ENCODE data around the gene PKIG.

The PKIG gene

DNA sequence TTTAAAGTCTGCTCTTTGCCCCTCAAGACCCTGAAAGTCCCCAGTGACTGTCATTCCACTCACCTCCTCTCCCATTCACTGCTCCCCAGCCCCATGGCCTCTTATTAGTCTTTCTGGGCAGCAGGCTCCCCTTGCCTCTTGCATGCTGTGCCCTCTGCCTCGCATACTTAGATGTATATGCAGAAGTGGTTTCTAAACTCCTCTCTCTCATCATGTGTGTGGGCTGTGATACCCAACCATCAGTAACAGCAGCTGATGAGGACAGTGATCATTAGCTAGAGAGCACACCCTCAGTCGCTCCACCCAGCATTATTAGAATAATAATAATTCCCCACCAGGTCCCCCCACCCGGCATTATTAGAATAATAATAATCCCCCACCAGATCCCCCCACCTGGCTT, 14.5 kb downstream of the PKIG start:
- DNase-seq (ENCODE audit: low read depth): no peak

GRCh38 chr20:44597516-44597915, 15.1 kb downstream of the PKIG start:
- DNase-seq (ENCODE audit: low read depth): no peak

GRCh38 chr20:44597930-44598329, 15.6 kb downstream of the PKIG start:
- DNase-seq (ENCODE audit: low read depth): no peak

DNA sequence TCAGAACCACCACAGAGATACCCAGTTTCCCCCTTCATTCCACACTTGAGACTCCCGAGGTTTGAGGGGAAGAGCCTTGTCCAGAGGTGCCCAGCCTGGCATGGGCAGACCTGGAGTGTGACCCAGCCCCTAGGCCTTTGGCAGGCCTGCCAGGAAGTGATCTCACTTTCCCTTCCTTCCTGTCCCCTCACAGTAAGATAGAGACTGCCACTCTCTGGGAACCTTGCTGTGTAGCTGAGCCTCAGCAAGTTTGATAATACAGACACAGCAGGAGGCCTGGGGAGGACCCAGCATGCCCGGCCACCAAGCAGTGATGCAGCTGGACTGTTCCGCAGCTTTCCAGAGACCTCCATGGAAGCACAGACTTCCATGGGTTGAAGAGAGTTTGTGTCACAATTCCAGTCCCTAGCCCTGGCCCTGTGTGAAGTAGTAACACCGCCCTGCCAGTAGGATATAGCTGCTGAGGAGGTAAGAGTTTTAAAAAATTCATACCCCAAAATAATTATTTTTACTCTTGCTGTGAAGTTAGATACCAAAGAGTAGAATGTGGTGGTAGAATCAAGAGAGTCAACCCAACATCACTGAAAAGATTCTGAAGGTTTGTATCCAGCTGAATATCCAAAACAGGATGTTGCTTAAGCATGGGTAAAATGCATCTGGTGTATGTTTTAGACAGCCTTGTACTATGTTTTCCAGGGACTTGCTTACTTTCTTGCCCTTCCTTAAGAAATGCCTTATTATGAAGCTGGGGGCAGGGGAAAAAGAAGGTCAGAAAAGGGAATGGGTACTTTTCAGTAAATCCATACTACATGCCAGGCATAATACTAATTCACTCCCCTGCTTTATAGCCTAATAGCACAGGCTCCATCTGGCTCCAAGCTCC, 16.3 kb downstream of the PKIG start:
- no peak for DNase-seq (ENCODE audit: low read depth)

GRCh38 chr20:44599715-44600114, 17.3 kb downstream of the PKIG start:
- DNase-seq (ENCODE audit: low read depth): no peak

DNA sequence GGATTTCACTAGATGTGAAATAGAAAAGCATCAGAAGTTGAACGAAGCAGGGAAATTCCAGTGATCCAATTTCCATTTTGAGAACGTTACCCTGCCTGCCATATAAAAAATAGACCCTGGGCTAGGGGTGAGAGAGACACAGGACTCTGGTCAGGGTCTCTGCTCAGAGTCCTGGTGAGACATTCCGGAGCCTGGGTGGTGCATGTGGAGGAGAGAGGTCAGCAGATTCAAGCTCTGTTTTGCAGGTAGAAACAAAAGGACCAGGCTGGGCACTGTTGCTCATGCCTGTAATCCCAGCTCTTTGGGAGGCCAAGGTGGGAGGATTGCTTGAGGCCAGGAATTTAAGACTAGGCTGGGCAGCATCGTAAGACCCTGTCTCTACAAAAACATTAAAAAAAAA, 17.9 kb downstream of the PKIG start:
- DNase-seq (ENCODE audit: low read depth): no peak

DNA sequence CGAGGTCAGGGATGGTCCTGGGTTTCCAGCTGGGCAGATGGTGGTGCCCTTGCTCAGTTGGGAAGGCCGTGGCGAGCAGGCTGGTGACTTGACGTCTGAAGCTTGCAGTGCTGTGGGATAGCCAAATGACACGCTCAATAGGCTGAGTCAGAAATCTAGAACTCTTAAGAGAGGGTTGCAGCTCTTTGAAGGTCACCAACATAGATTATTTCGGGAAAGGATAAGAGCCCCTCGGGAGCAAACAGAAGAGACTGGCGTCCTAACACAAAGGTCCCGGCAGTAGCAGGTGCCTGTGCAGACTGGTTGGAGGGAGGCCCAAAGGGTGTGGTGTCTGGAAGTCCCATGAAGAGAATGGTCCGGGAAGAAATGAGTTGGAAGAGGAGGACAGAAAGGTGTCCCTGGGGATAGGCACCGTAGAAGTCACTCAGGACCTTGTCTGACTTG, 18.4 kb downstream of the PKIG start:
- peak; percentile 45 for DNase-seq (ENCODE audit: low read depth)

GRCh38 chr20:44601236-44601671, 18.9 kb downstream of the PKIG start:
- DNase-seq (ENCODE audit: low read depth): no peak

DNA sequence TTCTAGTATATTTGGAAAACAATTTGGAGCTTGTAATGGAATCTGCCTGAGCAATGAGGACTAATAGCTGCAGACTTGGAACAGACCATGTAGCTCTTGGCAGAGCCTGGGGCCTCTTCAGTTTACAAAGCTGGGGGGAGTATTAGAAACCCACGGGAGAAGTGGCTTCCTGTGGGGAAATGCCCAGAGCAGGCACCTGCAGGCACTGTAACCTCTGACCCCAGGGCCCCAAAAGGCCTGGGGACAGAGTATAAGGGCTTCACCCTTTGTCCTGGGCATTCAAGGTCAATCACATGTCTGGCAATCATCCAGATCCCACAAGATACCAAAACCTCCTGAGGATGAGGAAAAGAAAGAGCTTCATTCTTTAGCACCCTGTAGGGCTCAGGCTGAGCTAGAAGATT, 19.4 kb downstream of the PKIG start:
- DNase-seq (ENCODE audit: low read depth): peak; percentile 91

DNA sequence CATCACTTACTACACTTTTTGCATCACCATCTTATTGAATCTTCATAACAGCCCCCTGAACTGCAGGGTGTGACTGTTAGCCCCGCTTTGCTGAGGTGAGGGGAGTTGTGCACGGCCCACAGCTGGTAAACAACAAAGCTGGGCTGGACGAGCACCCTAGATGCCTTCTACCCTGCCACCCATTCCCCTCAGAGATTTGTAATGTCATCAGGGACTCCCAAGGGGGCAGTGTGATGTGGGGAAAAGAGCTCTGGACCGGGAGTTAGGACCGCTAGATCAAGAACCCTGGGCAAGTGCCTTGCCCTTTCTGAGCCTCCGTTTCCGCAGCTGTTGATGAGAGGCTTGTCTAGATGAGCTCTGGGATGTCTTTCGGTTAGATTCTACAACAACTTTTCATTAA, 20.9 kb downstream of the PKIG start:
- no peak for DNase-seq (ENCODE audit: low read depth)

DNA sequence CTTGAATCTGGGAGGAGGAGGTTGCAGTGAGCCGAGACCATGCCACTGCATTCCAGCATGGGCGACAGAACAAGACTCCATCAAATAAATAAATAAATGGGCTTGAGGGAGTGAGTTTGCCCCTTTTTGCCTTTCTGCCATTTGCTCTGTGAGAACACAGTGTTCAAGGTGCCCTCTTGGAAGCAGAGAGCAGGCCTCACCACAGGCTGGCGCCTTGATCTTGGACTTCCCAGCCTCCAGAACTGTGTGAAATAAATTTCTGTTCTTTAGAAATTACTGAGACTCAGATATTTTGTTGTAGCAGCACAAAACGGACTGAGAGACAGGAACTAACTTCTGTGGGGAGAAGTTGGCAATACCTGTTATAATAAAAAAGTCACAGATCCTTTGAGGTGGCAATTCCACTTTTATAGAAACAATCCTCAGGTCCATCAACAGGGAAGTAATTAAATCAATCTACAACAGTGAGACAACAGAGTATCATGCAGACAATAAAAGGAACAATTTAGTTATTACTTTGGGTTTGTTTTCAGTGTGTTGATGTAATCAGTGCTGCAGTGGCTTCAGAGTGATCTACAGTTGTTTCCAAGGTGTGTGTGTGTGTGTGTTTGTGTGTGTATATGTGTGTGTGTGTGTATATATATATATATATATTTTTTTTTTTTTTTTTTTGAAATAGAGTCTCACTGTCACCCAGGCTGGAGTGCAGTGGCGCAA, 24.5 kb downstream of the PKIG start:
- no peak for DNase-seq (ENCODE audit: low read depth)

- DNase-seq (ENCODE audit: low read depth): no peak
These were observed 26.7 kb downstream of the PKIG start for GRCh38 chr20:44609006-44609515.

- peak; percentile 68 for DNase-seq (ENCODE audit: low read depth)
These were observed 27.3 kb downstream of the PKIG start for GRCh38 chr20:44609516-44610312.

- DNase-seq (ENCODE audit: low read depth): no peak
These were observed 28.1 kb downstream of the PKIG start for GRCh38 chr20:44610313-44610962.

DNA sequence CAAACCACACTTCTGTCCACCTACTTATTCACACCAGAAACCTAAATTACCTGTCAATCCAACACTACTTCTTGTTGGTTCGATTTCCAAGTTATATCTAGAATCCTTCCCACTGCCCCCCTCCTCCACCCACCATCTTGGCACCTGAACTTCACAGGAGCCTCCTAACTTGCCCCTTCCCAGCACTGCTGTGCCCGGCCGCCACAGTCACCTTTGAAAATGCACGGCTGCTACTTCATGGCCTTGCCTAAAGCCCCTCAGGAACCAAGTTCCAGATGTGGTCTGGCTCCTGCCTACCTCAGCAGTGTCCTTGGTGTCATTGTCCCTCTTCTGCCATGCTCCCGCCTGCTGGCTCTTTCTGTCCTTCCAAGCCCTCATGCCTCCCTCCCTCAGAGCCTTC, 31.2 kb downstream of the PKIG start:
- no peak for DNase-seq (ENCODE audit: low read depth)

- DNase-seq (ENCODE audit: low read depth): no peak
These were observed 32.1 kb downstream of the PKIG start for GRCh38 chr20:44614525-44614924.

DNA sequence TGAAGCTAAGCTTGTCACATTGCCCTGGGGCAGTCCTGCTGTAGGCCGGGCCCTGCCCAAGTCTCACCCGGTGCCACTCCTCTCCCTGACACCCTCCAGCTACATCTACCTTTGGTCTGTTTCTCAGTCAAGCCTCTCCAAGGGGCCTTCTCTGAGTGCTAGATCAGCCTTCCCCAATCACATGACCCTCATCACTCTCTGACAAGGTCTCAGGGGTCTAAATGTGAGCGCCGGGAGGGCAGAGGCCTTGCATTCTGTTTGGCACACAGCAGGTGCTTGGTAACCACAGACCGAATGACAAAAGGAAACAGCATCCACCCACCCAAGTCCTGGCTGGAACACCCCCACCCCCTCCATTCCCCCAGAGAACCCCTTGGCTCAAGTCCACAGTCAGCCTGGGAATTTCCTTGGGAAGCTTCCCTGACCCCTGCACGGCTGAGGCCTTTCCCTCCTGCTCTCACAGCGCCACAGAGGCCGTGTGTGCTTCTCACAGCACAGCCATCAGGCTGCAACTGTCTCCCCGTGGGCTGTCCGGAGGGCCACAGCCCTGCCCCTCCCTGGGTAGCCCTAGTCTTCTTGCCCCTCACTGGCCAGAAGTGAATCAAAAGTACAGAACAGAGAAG, 32.9 kb downstream of the PKIG start:
- no peak for DNase-seq (ENCODE audit: low read depth)

GRCh38 chr20:44615876-44616603, 33.7 kb downstream of the PKIG start:
- DNase-seq (ENCODE audit: low read depth): no peak

DNA sequence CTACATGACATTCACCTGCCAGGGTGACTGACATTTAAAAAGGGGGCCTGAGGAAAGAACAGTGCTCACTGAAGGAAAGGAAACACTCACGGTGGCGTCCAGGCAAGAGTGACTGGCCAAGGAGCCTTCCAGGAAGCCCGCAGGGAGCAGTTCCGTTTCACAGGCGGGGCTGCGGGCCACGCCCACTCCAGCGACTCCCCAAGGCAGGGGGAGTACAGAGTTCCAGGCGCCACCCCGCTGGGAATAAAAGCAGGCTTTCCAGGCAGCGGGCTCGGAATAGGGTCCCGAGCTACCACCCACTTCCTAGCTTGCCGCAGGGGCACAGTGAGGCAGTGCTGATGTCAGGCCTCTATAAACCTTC, 34.2 kb downstream of the PKIG start:
- DNase-seq (ENCODE audit: low read depth): no peak

DNA sequence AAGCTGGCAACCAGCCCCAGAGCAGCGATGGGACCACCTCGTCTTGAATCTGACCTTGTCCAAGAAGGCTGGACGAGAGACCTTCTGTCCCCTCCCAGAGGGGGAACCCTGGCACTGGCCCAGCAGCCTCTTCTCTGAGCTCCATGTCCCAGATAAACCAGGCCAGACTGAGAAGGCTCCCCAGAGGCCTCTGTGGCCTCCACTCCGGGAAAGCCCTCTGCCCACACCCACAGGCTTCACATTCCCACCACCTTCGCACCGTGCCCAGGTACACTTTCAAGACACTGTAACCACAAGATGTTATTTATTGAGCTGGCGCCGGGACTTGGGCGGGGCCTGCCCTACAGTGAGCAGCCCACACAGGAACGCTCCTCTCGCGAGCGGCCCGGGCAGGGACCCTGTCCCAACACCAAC, 35.9 kb downstream of the PKIG start:
- DNase-seq (ENCODE audit: low read depth): no peak

- DNase-seq (ENCODE audit: low read depth): no peak
These were observed 36.9 kb downstream of the PKIG start for GRCh38 chr20:44619294-44619693.

All from fibroblast of gingiva (primary cell).